Subcutaneous abdominal adipose tissue (tissue), 5 donors: Measurements from ENCODE around the gene NOP14.
"Not testable (repeated sequence)": the region's sequence is repeated elsewhere in the genome, so short reads cannot be mapped to it uniquely, and the experiment has no call there.

Experiments
- H3K27ac ChIP-seq: one replicate; pipeline ENCODE4 v1.7.0; 2013; ENCODE audit warnings: low read depth, mild to moderate bottlenecking, inconsistent platforms, low read length, moderate library complexity
- H3K27me3 ChIP-seq, 5 donors: one replicate each; pipeline ENCODE4 v1.7.0; 2013; ENCODE audit warnings: low read length in 5 of 5, inconsistent platforms in 1 of 5; ENCODE audit not compliant: control insufficient read depth in 5 of 5, insufficient read depth in 4 of 5
- H3K36me3 ChIP-seq, 5 donors: one replicate each; pipeline ENCODE4 v1.7.0; 2013; ENCODE audit warnings: low read length in 5 of 5; ENCODE audit not compliant: control insufficient read depth in 5 of 5, insufficient read depth in 5 of 5
- H3K4me1 ChIP-seq, 5 donors: one replicate each; pipeline ENCODE4 v1.7.0; 2013; ENCODE audit warnings: low read length in 5 of 5, mild to moderate bottlenecking in 3 of 5, moderate library complexity in 1 of 5; ENCODE audit not compliant: control insufficient read depth in 5 of 5, insufficient read depth in 5 of 5
- H3K4me3 ChIP-seq, 5 donors: one replicate each; pipeline ENCODE4 v1.7.0; 2013; ENCODE audit warnings: low read length in 5 of 5, low read depth in 1 of 5
- H3K9ac ChIP-seq, 5 donors: one replicate each; pipeline ENCODE4 v1.7.0; 2013; ENCODE audit warnings: low read length in 5 of 5, mild to moderate bottlenecking in 4 of 5, moderate library complexity in 3 of 5
- H3K9me3 ChIP-seq, 5 donors: one replicate each; pipeline ENCODE4 v1.7.0; 2013; ENCODE audit warnings: low read length in 5 of 5; ENCODE audit not compliant: control insufficient read depth in 5 of 5
- donor health status: healthy.
- donor health status: healthy.
- donor health status: healthy.
- donor health status: healthy.
- donor health status: healthy.

NOP14 gene

DNA sequence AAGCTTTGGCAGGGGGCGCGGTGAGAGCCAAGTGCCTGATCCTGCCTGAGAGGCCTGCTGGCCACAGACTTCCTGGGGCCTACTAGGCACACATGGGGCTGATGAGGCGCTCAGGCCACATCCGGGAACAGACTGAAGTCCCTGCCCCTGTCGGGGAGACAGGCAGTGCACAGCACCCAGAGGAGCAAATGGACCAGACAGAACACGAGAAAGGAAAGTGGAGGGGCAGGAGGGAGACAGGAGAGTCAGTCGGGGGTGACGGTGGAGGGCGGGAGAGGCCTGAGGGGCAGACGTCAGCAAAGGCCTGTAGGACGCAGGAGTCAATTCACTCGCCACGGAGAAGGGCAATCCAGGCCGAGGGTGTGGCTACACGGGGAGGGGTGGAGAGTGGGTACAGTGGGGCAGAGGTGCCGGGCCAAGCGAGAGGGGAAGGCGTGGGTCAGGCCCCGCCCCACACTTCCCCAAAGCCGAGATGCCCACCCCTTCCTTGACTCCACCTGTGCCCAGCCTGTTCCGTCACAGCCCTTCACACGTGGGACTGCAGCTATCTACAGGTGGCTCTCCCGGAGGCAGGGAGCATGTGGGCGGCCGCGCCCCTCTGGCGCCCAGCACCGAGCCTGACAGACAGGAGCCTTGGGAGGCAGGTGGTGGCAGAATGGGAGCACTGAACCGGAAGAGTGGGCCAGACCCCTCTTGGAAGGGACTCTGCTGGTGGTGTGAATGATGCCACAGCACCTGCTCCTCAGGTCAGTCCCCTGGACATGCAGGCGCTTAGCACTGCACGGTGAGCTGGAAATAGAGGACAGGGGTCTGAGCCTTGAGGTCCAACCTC, 20.5 kb downstream of the NOP14 start:
- Histone ChIP-seq H3K9ac (no peak overlapping the region), H3K9me3 (no peaks in the 10 kb centered on the region), H3K27ac (no peak overlapping the region), H3K4me3 (no peak overlapping the region), H3K27me3 (no peaks in the 10 kb centered on the region), H3K36me3 (peaks cover 0 to 98% (median 96%) of the 10 kb centered on the region in 5 donors), H3K4me1 (peaks cover 0 to 1% (median 0%) of the 10 kb centered on the region in 5 donors)

DNA sequence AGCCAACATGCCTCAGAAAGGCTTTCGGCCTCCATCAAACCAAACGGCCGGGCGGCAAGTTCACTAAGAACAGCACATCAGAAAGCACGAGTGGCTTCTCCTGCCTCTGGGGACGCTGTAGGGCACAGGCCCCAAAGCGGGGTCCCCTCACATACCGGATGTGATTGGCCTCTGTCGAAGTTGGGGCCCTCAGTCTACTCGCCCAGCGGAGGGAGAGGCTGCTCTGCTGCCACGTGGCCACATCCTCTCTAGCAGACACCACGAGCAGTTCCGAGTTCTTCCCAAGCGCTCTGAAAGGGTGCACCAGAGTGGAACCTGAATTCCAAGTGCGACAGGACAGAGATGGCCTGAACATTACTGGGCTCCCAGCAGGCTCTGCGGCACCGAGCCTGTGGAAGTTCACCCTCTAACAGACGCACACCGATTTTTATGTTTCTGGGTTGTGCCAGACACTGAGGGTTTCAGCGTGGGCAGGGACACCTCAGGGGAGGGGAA, 21.1 kb downstream of the NOP14 start:
- Histone ChIP-seq H3K27ac (no peak overlapping the region), H3K4me1 (peaks cover 0 to 4% (median under 1%) of the 10 kb centered on the region in 5 donors), H3K9me3 (no peaks in the 10 kb centered on the region), H3K36me3 (peaks cover 0 to 97% (median 92%) of the 10 kb centered on the region in 5 donors), H3K27me3 (no peaks in the 10 kb centered on the region), H3K4me3 (no peak overlapping the region), H3K9ac (no peak overlapping the region)

DNA sequence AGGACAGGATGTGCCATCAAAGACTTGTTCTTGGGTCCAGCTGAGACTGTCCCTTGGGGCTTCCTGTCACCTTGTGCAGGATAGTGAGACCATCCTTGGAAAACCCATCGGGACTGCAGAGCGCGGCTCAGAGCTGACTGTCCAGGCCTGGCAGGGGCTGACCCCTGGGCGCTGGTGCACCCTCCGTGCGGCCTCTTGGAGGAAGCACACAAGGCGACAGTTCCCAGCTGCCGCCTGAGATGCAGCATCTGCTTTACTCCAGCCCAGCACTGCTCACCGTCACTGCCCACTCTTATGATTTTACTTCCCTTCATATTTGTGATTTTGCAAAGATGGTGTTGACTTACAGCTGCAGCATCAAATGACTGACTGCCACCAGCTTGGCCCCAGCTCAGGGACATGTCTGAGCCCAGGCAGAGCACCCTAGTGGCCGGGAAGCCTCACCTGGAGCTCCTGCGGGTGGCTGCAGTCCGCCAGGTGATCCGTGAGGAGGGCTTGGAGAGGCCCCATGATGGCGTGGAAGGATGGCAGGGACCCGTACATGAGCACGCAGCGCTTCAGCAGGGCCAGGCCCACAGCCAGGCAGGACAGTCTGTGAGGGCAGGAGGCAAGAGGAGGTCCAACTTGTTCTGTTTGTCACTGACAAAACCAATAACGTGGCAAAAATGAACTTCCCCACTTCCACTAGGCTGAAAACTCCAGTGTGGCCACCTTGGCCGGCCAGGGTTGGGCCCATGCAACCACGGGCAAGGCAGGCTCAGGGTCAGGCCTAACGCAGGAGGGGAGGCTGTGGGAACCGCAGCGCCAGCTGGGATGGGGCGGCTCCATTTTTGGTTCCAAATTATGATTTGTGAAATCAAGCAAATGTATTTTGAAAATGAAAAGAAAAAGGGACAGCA, 21.8 kb downstream of the NOP14 start:
- Histone ChIP-seq H3K27ac (no peak overlapping the region), H3K4me1 (peaks cover 0 to 7% (median 4%) of the 10 kb centered on the region in 5 donors), H3K36me3 (peaks cover 0 to 95% (median 85%) of the 10 kb centered on the region in 5 donors), H3K27me3 (no peaks in the 10 kb centered on the region), H3K4me3 (no peak overlapping the region), H3K9me3 (no peaks in the 10 kb centered on the region), H3K9ac (no peak overlapping the region)

DNA sequence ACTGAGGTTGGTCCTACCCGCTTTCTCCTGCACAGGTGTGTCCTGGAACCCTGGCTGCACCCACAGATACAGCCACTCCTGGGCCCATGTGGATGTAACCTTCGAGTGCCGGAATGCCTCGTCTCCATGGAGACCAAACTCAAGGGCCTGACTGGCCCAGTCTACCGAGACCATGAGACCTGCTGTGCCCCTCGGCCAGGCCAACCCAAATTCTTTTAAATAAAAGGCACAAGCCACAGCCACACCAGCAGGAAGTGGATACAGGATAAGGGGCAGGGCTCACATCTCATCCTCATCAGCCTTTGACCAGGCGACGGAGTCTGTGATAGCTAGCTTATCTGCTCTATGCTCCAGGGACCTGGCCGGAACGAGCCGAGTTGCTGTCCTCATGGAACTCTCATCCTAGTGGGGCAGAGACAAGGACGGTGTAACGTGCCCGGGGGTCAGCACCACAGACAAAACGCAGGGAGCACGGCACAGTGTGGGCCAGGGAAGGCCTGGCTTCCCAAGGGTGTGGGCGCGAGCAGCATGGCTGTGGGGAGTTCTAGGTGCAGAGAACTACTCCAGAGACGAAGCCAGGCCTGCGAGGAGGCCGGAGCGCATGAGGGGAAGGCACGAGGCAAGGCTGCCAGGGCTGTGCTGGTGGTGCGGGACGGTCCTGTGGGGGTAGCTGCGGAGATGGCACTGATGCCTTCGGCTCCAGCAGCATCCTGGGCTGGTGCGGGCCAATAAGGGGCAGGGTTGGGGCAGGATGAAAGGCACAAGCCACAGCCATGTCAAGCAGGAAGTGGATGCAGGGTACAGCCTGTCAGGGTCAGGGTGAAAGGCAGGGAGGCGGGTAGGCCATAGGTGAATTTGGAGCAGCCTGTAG, 22.7 kb downstream of the NOP14 start:
- Histone ChIP-seq H3K27ac (no peak overlapping the region), H3K4me1 (peaks cover 1 to 16% (median 11%) of the 10 kb centered on the region in 5 donors), H3K4me3 (no peak overlapping the region), H3K9ac (no peak overlapping the region), H3K9me3 (no peaks in the 10 kb centered on the region), H3K27me3 (no peaks in the 10 kb centered on the region), H3K36me3 (peaks cover 0 to 86% (median 76%) of the 10 kb centered on the region in 5 donors)

DNA sequence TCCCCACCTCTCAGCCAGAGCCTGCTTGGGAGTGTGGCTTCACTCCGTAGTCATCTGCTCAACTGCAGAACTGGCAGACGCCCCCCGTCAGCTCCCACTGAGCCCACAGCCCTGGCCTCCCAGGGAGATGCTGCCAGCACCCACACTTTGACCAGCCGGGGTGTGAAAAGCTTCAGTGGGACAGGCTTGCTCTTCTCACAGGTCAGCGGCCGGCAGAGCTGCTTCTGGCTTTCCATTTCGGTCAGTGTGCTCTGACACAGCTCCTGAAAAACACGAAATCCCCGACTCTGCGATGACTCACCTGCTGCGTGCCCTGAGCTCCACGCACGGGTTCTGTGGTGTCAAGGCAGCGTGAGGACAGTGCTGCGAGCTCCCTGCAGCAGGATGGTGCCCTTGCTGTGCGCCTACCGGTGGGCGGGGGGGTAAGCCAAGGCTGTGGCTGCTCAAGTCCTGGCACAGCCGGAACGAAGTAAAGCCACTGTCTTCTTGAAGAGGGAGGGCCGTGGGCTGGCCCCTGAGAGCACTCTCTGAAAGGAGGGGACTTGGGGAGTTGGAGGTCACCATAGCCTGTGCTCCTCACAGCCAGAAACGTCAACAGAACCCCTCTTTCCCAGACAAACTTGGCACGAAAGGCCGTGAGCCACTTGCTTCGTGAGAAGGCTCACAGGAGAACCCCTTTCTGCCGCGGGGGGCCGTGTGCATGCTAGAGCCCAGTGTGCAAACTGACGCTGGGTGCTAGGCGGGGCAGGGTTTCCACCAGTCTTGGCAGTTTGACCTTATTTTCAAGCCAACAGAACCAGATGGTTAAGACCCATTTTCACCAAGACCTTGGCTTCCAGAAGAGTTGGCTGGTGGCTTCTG, 23.6 kb downstream of the NOP14 start:
- peaks cover 3 to 24% (median 18%) of the 10 kb centered on the region in 5 donors for H3K4me1 ChIP-seq
- no peaks in the 10 kb centered on the region for H3K9me3 ChIP-seq
- H3K36me3 ChIP-seq = peaks cover 0 to 77% (median 67%) of the 10 kb centered on the region in 5 donors
- H3K4me3 ChIP-seq = no peak overlapping the region
- no peaks in the 10 kb centered on the region for H3K27me3 ChIP-seq
- no peak overlapping the region for H3K27ac ChIP-seq
- no peak overlapping the region for H3K9ac ChIP-seq

DNA sequence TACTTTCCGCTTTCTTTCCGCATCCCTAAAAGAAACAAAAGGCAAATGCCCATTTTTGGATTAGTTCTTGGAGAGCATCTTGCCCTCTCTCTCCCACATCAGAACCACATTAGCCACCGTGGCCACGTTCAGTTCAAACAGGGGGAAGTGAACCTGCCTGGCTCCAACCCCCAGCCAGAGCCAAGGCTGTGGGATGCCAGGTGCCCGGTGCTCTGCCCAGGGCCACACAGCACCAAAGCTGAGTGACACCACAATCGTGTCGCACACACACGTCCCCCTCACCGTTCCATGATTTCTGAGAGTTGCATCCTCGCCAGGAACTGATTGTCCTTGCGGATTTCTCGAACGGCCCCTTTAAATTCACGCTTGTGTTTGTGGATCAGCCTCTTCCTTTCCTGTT, 24.3 kb downstream of the NOP14 start:
- Histone ChIP-seq H3K36me3 (peaks cover 0 to 72% (median 63%) of the 10 kb centered on the region in 5 donors), H3K27ac (no peak overlapping the region), H3K27me3 (no peaks in the 10 kb centered on the region), H3K9me3 (no peaks in the 10 kb centered on the region), H3K9ac (no peak overlapping the region), H3K4me1 (peaks cover 3 to 25% (median 19%) of the 10 kb centered on the region in 5 donors), H3K4me3 (no peak overlapping the region)

DNA sequence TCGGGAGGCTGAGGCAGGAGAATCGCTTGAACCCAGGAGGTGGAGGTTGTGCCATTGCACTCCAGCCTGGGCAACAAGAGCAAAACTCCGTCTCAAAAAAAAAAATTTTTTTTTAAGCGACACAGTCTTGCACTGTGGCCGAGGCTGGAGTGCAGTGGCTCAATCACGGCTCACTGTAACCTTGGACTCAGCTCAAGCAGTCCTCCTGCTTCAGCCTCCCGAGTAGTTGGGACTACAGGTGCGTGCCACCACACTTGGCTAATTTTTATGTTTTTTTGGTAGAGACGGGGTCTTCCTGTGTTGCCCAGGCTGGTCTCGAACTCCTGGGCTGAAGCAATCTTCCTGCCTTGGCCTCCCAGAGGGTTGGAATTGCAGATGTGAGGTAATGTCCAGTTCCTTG, 24.8 kb downstream of the NOP14 start:
- Histone ChIP-seq H3K36me3 (peaks cover 0 to 67% (median 58%) of the 10 kb centered on the region in 5 donors), H3K4me1 (peaks cover 3 to 30% (median 24%) of the 10 kb centered on the region in 5 donors)
- not testable (repeated sequence) for H3K27ac ChIP-seq, H3K9me3 ChIP-seq, H3K27me3 ChIP-seq, H3K4me3 ChIP-seq, H3K9ac ChIP-seq

DNA sequence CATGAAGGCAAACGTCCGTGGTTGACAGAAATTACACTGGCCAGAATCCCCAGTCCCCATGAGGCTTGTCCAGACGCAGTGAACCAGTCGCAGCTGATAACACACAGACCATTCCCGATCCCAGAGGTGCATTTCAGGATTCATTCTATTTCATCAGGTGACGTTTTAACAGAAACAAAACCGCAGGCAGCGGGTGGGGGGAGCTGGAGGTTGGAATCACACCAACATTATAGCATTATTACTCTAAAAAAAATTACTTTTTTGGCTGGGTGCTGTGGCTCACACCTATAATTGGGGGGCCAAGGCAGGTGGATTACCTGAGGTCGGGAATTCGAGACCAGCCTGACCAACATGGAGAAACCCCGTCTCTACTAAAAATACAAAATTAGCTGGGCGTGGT, 25.2 kb downstream of the NOP14 start:
- Histone ChIP-seq H3K4me1 (peaks cover 3 to 35% (median 28%) of the 10 kb centered on the region in 5 donors), H3K27ac (no peak overlapping the region), H3K36me3 (peaks cover 0 to 63% (median 53%) of the 10 kb centered on the region in 5 donors), H3K27me3 (no peaks in the 10 kb centered on the region), H3K4me3 (no peak overlapping the region), H3K9me3 (no peaks in the 10 kb centered on the region), H3K9ac (no peak overlapping the region)
